ENCODE measurements around the gene CDH9. TPM values are rescaled to one million over a fixed set of nuclear protein-coding genes. Genes with fewer than 3 reads are reported as not detected.

The CDH9 gene
- total RNA-seq, 2 experiments from 2014 or later = not detected

- intact Hi-C loops (cut with DNase I, micrococcal nuclease) = no loop called here
- Histone ChIP-seq H3K4me1 (ENCODE audit: insufficient read depth, low read length) (no peaks in the 10 kb centered on the region), H3K4me3 (ENCODE audit: low read length) (no peak overlapping the region), H3K27me3 (ENCODE audit: control insufficient read depth in 1 of 2, insufficient read depth in 2 of 2, low read length in 2 of 2) (no peaks in the 10 kb centered on the region), H3K27ac (ENCODE audit: low read depth in 1 of 2, low read length in 2 of 2) (no peak overlapping the region), H3K36me3 (ENCODE audit: insufficient read depth, low read length) (no peaks in the 10 kb centered on the region), H3K9me3 (ENCODE audit: control insufficient read depth in 1 of 2, insufficient read depth in 1 of 2, low read length in 2 of 2) (peaks cover 0 to 1% of the 10 kb centered on the region in 2 experiments)
- ChIA-PET POLR2A (no interaction called here), CTCF (no interaction called here)
- TF ChIP-seq CTCF (IDR thresholded peaks at IDR 0.05) = no peak
- Mint-ChIP-seq H3K27me3 (no peaks in the 10 kb centered on the region), H3K27ac (no peak overlapping the region), H3K4me1 (ENCODE audit: low read depth) (no peaks in the 10 kb centered on the region), H3K36me3 (ENCODE audit: low read depth) (no peaks in the 10 kb centered on the region), H3K4me3 (no peak overlapping the region), H3K9me3 (no peaks in the 10 kb centered on the region)
- DNase-seq (no peak), ATAC-seq (ENCODE audit: poor library complexity) (no peak)
These were observed 22.6 kb downstream of the CDH9 start for GRCh38 chr5:27015758-27016157.

GRCh38 chr5:27011274-27011673 lies 27.1 kb downstream of the CDH9 start:
- Mint-ChIP-seq H3K9me3 (peaks cover 5% of the 10 kb centered on the region), H3K36me3 (ENCODE audit: low read depth) (no peaks in the 10 kb centered on the region), H3K27me3 (no peaks in the 10 kb centered on the region), H3K4me1 (ENCODE audit: low read depth) (no peaks in the 10 kb centered on the region), H3K4me3 (no peak overlapping the region), H3K27ac (no peak overlapping the region)
- ChIA-PET POLR2A (no interaction called here), CTCF (no interaction called here)
- H3K4me1 ChIP-seq (ENCODE audit: insufficient read depth, low read length) = no peaks in the 10 kb centered on the region
- TF ChIP-seq CTCF (IDR thresholded peaks at IDR 0.05) = no peak
- H3K36me3 ChIP-seq (ENCODE audit: insufficient read depth, low read length) = no peaks in the 10 kb centered on the region
- H3K27me3 ChIP-seq (ENCODE audit: control insufficient read depth in 1 of 2, insufficient read depth in 2 of 2, low read length in 2 of 2) = no peaks in the 10 kb centered on the region
- no peak overlapping the region for H3K27ac ChIP-seq (ENCODE audit: low read depth in 1 of 2, low read length in 2 of 2)
- intact Hi-C loops (cut with DNase I, micrococcal nuclease) = no loop called here
- H3K9me3 ChIP-seq (ENCODE audit: control insufficient read depth in 1 of 2, insufficient read depth in 1 of 2, low read length in 2 of 2) = peaks cover 0 to 4% of the 10 kb centered on the region in 2 experiments
- DNase-seq (no peak), ATAC-seq (ENCODE audit: poor library complexity) (no peak)
- H3K4me3 ChIP-seq (ENCODE audit: low read length) = no peak overlapping the region

GRCh38 chr5:27010646-27011045 lies 27.7 kb downstream of the CDH9 start:
- Mint-ChIP-seq H3K4me1 (ENCODE audit: low read depth) (no peaks in the 10 kb centered on the region), H3K36me3 (ENCODE audit: low read depth) (no peaks in the 10 kb centered on the region), H3K4me3 (no peak overlapping the region), H3K27ac (no peak overlapping the region), H3K9me3 (peaks cover 5% of the 10 kb centered on the region), H3K27me3 (no peaks in the 10 kb centered on the region)
- no peak overlapping the region for H3K4me3 ChIP-seq (ENCODE audit: low read length)
- intact Hi-C loops (cut with DNase I, micrococcal nuclease) = no loop called here
- ATAC-seq (ENCODE audit: poor library complexity) (no peak), DNase-seq (no peak)
- H3K36me3 ChIP-seq (ENCODE audit: insufficient read depth, low read length) = no peaks in the 10 kb centered on the region
- peaks cover 0 to 4% of the 10 kb centered on the region in 2 experiments for H3K9me3 ChIP-seq (ENCODE audit: control insufficient read depth in 1 of 2, insufficient read depth in 1 of 2, low read length in 2 of 2)
- CTCF ChIA-PET = no interaction called here
- TF ChIP-seq CTCF (IDR thresholded peaks at IDR 0.05) = no peak
- H3K27ac ChIP-seq (ENCODE audit: low read depth in 1 of 2, low read length in 2 of 2) = no peak overlapping the region
- no peaks in the 10 kb centered on the region for H3K27me3 ChIP-seq (ENCODE audit: control insufficient read depth in 1 of 2, insufficient read depth in 2 of 2, low read length in 2 of 2)
- no peaks in the 10 kb centered on the region for H3K4me1 ChIP-seq (ENCODE audit: insufficient read depth, low read length)
- POLR2A ChIA-PET = no interaction called here

Data from CD4-positive, alpha-beta T cell (primary cell).